Measurements from ENCODE around the gene MAP7.
A peak's percentile ranks its signal among the peaks of the same experiment; 100 is the strongest.

The MAP7 gene

GRCh38 chr6:136370988-136371728 lies 179.1 kb downstream of the MAP7 start:
- DNase-seq = no peak

GRCh38 chr6:136365776-136366354 lies 184.4 kb downstream of the MAP7 start:
- peak; percentile 17 to 93 for DNase-seq

GRCh38 chr6:136362421-136363356 lies 187.5 kb downstream of the MAP7 start:
- no peak for DNase-seq

- no peak for DNase-seq
Observed at GRCh38 chr6:136361787-136362186, 188.4 kb downstream of the MAP7 start.

GRCh38 chr6:136360783-136361182 lies 189.4 kb downstream of the MAP7 start:
- no peak for DNase-seq

GRCh38 chr6:136359851-136360250 lies 190.4 kb downstream of the MAP7 start:
- no peak for DNase-seq

GRCh38 chr6:136351518-136352110 lies 198.6 kb downstream of the MAP7 start:
- no peak for DNase-seq

GRCh38 chr6:136350914-136351313 lies 199.3 kb downstream of the MAP7 start:
- no peak for DNase-seq

GRCh38 chr6:136347847-136348246 lies 202.4 kb downstream of the MAP7 start:
- no peak for DNase-seq

- no peak for DNase-seq
Observed at GRCh38 chr6:136345145-136345544, 205.1 kb downstream of the MAP7 start.

- DNase-seq = no peak
Observed at GRCh38 chr6:136344420-136344819, 205.8 kb downstream of the MAP7 start.

- no peak for DNase-seq
Observed at GRCh38 chr6:136343700-136344099, 206.5 kb downstream of the MAP7 start.

GRCh38 chr6:136343275-136343674 lies 206.9 kb downstream of the MAP7 start:
- no peak for DNase-seq

- DNase-seq = no peak
Observed at GRCh38 chr6:136341967-136342366, 208.3 kb downstream of the MAP7 start.

GRCh38 chr6:136341367-136341766 lies 208.9 kb downstream of the MAP7 start:
- no peak for DNase-seq

GRCh38 chr6:136338486-136338885 lies 211.7 kb downstream of the MAP7 start:
- no peak for DNase-seq

GRCh38 chr6:136337606-136338005 lies 212.6 kb downstream of the MAP7 start:
- DNase-seq = no peak

- DNase-seq = no peak
Observed at GRCh38 chr6:136337121-136337520, 213.1 kb downstream of the MAP7 start.

GRCh38 chr6:136335736-136336363 lies 214.4 kb downstream of the MAP7 start:
- no peak for DNase-seq

GRCh38 chr6:136334853-136335252 lies 215.4 kb downstream of the MAP7 start:
- no peak for DNase-seq

- DNase-seq = no peak
Observed at GRCh38 chr6:136334465-136334846, 215.8 kb downstream of the MAP7 start.

- DNase-seq = no peak
Observed at GRCh38 chr6:136333824-136334464, 216.3 kb downstream of the MAP7 start.

Measured in bone marrow (tissue), 2 donors.